Neural progenitor cell (in vitro differentiated cells): Measurements from ENCODE around the gene ADGRV1. TPM values are rescaled to one million over a fixed set of nuclear protein-coding genes. Genes with fewer than 3 reads are reported as not detected.

Experiments
- DNase-seq: peaks from one replicate; pipeline ENCODE4 v3.0.0-alpha.2; 2016; ENCODE audit warnings: low spot score
- H2AFZ ChIP-seq: fragments of 200-600 bp; sonication (generic); replicated peaks from 2 replicates; pipeline ENCODE4 v1.6.1; 2016; ENCODE audit warnings: antibody characterized with exemption
- H3F3A ChIP-seq: fragments of 200-600 bp; sonication (generic); 2 replicates; pipeline ENCODE4 v1.6.1; 2016; ENCODE audit warnings: antibody characterized with exemption, low read depth
- H3K27ac ChIP-seq: fragments of 200-600 bp; sonication (generic); 2 replicates; pipeline ENCODE4 v1.5.1; 2016; ENCODE audit warnings: mild to moderate bottlenecking
- H3K27me3 ChIP-seq: fragments of 200-600 bp; sonication (generic); 2 replicates; pipeline ENCODE4 v1.6.1; 2016; ENCODE audit warnings: mild to moderate bottlenecking, moderate library complexity
- H3K36me3 ChIP-seq: fragments of 200-600 bp; sonication (generic); 2 replicates; pipeline ENCODE4 v1.5.1; 2016
- H3K4me1 ChIP-seq: fragments of 200-600 bp; sonication (generic); 2 replicates; pipeline ENCODE4 v1.6.1; 2016; ENCODE audit warnings: mixed run types
- H3K4me2 ChIP-seq: fragments of 200-600 bp; sonication (generic); 2 replicates; pipeline ENCODE4 v1.6.1; 2016
- H3K4me3 ChIP-seq: fragments of 200-600 bp; sonication (generic); 2 replicates; pipeline ENCODE4 v1.5.1; 2016
- H3K79me2 ChIP-seq: fragments of 200-600 bp; sonication (generic); 2 replicates; pipeline ENCODE4 v1.6.1; 2016; ENCODE audit warnings: low read depth
- H3K9ac ChIP-seq: fragments of 200-600 bp; sonication (generic); 2 replicates; pipeline ENCODE4 v1.6.1; 2016
- H3K9me3 ChIP-seq: fragments of 200-600 bp; sonication (generic); 2 replicates; pipeline ENCODE4 v1.5.1; 2016; ENCODE audit warnings: low read depth
- H4K20me1 ChIP-seq: fragments of 200-600 bp; sonication (generic); 2 replicates; pipeline ENCODE4 v1.6.1; 2016; ENCODE audit warnings: low read depth
- H3K27ac Mint-ChIP-seq: 3 replicates; pipeline ENCODE4 v1.8.0; 2021; ENCODE audit warnings: mixed read lengths
- H3K27me3 Mint-ChIP-seq: 2 replicates; pipeline ENCODE4 v1.8.0; 2022; ENCODE audit warnings: low read depth, mild to moderate bottlenecking, inconsistent platforms, moderate library complexity, mixed read lengths; ENCODE audit not compliant: insufficient read depth
- H3K36me3 Mint-ChIP-seq: 3 replicates; pipeline ENCODE4 v1.8.0; 2021; ENCODE audit warnings: mixed read lengths
- H3K4me1 Mint-ChIP-seq: 3 replicates; pipeline ENCODE4 v1.8.0; 2021; ENCODE audit warnings: mixed read lengths
- H3K4me3 Mint-ChIP-seq: 3 replicates; pipeline ENCODE4 v1.8.0; 2021; ENCODE audit warnings: mild to moderate bottlenecking, moderate library complexity, mixed read lengths
- H3K9me3 Mint-ChIP-seq: 3 replicates; pipeline ENCODE4 v1.8.0; 2020; ENCODE audit warnings: mixed read lengths
- CTCF ChIP-seq: fragments of 200-600 bp; sonication (generic); IDR thresholded peaks from 2 replicates; pipeline ENCODE4 v1.5.1; 2017; ENCODE audit warnings: antibody characterized with exemption, mild to moderate bottlenecking
- EZH2 ChIP-seq: fragments of 200-600 bp; sonication (generic); IDR thresholded peaks from 2 replicates; pipeline ENCODE4 v1.6.1; 2017; ENCODE audit warnings: antibody characterized with exemption, mild to moderate bottlenecking, moderate library complexity
- EZH2phosphoT487 ChIP-seq: fragments of 200-600 bp; sonication (generic); IDR thresholded peaks from 2 replicates; pipeline ENCODE4 v1.6.1; 2017; ENCODE audit warnings: antibody characterized with exemption
- total RNA-seq: library from RNA; depleted of rRNA; stranded (reverse); fragments of >200 nt; gene quantifications from 2 replicates; pipeline ENCODE4 v1.2.3, GENCODE V29; 2015; ENCODE audit warnings: low replicate concordance

The ADGRV1 gene
- total RNA-seq, 1 donor from 2014 or later = 151 TPM

GRCh38 chr5:90909101-90909503 is 350.5 kb downstream of the ADGRV1 start:
- Histone ChIP-seq H3K27ac (no peak overlapping the region), H3K4me3 (no peak overlapping the region), H3K4me1 (peaks cover 10% of the 10 kb centered on the region), H3K27me3 (no peaks in the 10 kb centered on the region), H3K4me2 (no peak overlapping the region), H3K36me3 (peaks cover 7% of the 10 kb centered on the region), H4K20me1 (no peaks in the 10 kb centered on the region), H2AFZ (no peak overlapping the region), H3K9me3 (no peaks in the 10 kb centered on the region), H3F3A (no peaks in the 10 kb centered on the region), H3K9ac (no peak overlapping the region), H3K79me2 (peaks cover 6% of the 10 kb centered on the region)
- Mint-ChIP-seq H3K4me3 (no peak overlapping the region), H3K27ac (no peak overlapping the region), H3K9me3 (peaks cover 5% of the 10 kb centered on the region), H3K4me1 (peaks cover 4% of the 10 kb centered on the region), H3K36me3 (peaks cover 13% of the 10 kb centered on the region), H3K27me3 (no peaks in the 10 kb centered on the region)
- TF ChIP-seq CTCF (no peak), EZH2 (no peak), EZH2phosphoT487 (no peak)
- no peak for DNase-seq

- Histone ChIP-seq H3K4me2 (no peak overlapping the region), H3K4me1 (peaks cover 10% of the 10 kb centered on the region), H3K27me3 (no peaks in the 10 kb centered on the region), H3K79me2 (peaks cover 6% of the 10 kb centered on the region), H2AFZ (no peak overlapping the region), H3K9ac (no peak overlapping the region), H3F3A (no peaks in the 10 kb centered on the region), H4K20me1 (no peaks in the 10 kb centered on the region), H3K4me3 (no peak overlapping the region), H3K9me3 (no peaks in the 10 kb centered on the region), H3K27ac (no peak overlapping the region), H3K36me3 (peaks cover 7% of the 10 kb centered on the region)
- Mint-ChIP-seq H3K36me3 (peaks cover 8% of the 10 kb centered on the region), H3K4me1 (peaks cover 4% of the 10 kb centered on the region), H3K9me3 (peaks cover 5% of the 10 kb centered on the region), H3K27me3 (no peaks in the 10 kb centered on the region), H3K27ac (no peak overlapping the region), H3K4me3 (no peak overlapping the region)
- no peak for DNase-seq
- TF ChIP-seq EZH2 = no peak
These were observed 351.3 kb downstream of the ADGRV1 start for GRCh38 chr5:90909940-90910339.

GRCh38 chr5:90911169-90911568 is 352.6 kb downstream of the ADGRV1 start:
- no peak for DNase-seq
- H2AFZ ChIP-seq = no peak overlapping the region
- H3K36me3 ChIP-seq = peaks cover 7% of the 10 kb centered on the region
- no peaks in the 10 kb centered on the region for H4K20me1 ChIP-seq
- no peak overlapping the region for H3K27ac ChIP-seq
- Mint-ChIP-seq H3K9me3 (peaks cover 2% of the 10 kb centered on the region), H3K27me3 (no peaks in the 10 kb centered on the region), H3K27ac (no peak overlapping the region), H3K4me3 (no peak overlapping the region), H3K36me3 (peaks cover 6% of the 10 kb centered on the region), H3K4me1 (peaks cover 4% of the 10 kb centered on the region)
- H3K9ac ChIP-seq = no peak overlapping the region
- no peaks in the 10 kb centered on the region for H3F3A ChIP-seq
- H3K9me3 ChIP-seq = no peaks in the 10 kb centered on the region
- peaks cover 10% of the 10 kb centered on the region for H3K4me1 ChIP-seq
- no peaks in the 10 kb centered on the region for H3K27me3 ChIP-seq
- H3K4me2 ChIP-seq = no peak overlapping the region
- H3K79me2 ChIP-seq = peaks cover 6% of the 10 kb centered on the region
- TF ChIP-seq EZH2phosphoT487 = no peak
- no peak for TF ChIP-seq EZH2
- TF ChIP-seq CTCF = no peak
- no peak overlapping the region for H3K4me3 ChIP-seq

- Mint-ChIP-seq H3K36me3 (peaks cover 4% of the 10 kb centered on the region), H3K27ac (no peak overlapping the region), H3K4me1 (peaks cover 4% of the 10 kb centered on the region), H3K27me3 (no peaks in the 10 kb centered on the region), H3K4me3 (no peak overlapping the region), H3K9me3 (no peaks in the 10 kb centered on the region)
- no peak overlapping the region for H3K27ac ChIP-seq
- no peak overlapping the region for H3K9ac ChIP-seq
- H2AFZ ChIP-seq = no peak overlapping the region
- no peaks in the 10 kb centered on the region for H3K79me2 ChIP-seq
- H3K4me1 ChIP-seq = peaks cover 17% of the 10 kb centered on the region
- no peaks in the 10 kb centered on the region for H3K27me3 ChIP-seq
- H4K20me1 ChIP-seq = no peaks in the 10 kb centered on the region
- no peaks in the 10 kb centered on the region for H3F3A ChIP-seq
- H3K4me3 ChIP-seq = no peak overlapping the region
- no peak for DNase-seq
- H3K4me2 ChIP-seq = no peak overlapping the region
- TF ChIP-seq CTCF (no peak), EZH2phosphoT487 (no peak), EZH2 (no peak)
- H3K9me3 ChIP-seq = no peaks in the 10 kb centered on the region
- H3K36me3 ChIP-seq = peaks cover 7% of the 10 kb centered on the region
These were observed 353.9 kb downstream of the ADGRV1 start for GRCh38 chr5:90912476-90912875.
